ENCODE data around the gene DCHS1.

The DCHS1 gene

DNA sequence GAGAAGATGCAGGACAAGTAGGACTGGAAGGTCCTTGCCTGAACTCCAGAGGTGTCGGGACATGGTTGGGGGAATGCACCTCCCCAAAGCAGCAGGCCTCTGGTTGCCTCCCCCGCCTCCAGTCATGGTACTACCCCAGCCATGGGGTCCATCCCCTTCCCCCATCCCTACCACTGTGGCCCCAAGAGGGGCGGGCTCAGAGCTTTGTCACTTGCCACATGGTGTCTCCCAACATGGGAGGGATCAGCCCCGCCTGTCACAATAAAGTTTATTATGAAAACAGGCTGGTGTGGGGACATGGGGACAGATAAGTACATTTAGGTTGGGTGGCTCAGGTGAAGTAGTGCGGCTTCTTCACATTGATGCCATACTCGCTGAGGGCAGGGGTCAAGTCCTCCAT, 45.0 kb downstream of the DCHS1 start:
- no peak for DNase-seq

DNA sequence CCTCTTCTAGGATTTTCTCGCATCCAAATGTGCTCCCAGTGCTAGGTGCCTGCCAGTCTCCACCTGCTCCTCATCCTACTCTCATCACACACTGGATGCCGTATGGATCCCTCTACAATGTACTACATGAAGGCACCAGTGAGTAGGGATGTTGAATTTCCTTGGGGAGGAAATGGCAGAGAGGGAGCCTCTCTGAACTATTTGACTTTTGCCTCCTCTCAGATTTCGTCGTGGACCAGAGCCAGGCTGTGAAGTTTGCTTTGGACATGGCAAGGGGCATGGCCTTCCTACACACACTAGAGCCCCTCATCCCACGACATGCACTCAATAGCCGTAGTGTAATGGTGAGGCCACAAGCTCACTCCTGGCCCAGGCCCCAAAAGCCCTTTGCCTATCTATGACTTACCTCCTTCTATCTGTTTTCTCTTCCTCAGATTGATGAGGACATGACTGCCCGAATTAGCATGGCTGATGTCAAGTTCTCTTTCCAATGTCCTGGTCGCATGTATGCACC, 46.0 kb downstream of the DCHS1 start:
- no peak for DNase-seq

DNA sequence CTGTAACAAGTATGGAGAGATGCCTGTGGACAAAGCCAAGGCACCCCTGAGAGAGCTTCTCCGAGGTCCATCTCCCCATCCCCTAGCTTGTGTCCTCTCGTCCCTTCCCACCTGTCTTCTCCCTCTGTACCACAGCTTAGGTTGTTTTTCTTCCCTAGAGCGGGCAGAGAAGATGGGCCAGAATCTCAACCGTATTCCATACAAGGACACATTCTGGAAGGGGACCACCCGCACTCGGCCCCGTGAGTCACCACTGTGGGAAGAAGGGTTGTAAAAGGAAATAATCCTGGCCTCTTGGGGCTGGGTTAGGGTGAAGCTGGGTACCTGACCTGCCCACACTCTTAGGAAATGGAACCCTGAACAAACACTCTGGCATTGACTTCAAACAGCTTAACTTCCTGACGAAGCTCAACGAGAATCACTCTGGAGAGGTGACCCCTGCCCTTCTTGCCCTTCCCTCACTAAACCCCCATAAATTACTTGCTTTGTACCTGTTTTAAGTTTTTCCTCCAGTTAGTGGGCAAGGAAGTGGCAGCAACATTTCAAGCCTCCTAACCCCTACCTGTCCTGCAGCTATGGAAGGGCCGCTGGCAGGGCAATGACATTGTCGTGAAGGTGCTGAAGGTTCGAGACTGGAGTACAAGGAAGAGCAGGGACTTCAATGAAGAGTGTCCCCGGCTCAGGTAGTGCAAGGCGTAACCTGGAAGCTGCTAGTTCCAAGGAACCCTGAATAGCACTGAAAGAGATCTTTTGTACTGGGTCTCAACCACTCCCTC, 46.7 kb downstream of the DCHS1 start:
- DNase-seq = no peak

DNA sequence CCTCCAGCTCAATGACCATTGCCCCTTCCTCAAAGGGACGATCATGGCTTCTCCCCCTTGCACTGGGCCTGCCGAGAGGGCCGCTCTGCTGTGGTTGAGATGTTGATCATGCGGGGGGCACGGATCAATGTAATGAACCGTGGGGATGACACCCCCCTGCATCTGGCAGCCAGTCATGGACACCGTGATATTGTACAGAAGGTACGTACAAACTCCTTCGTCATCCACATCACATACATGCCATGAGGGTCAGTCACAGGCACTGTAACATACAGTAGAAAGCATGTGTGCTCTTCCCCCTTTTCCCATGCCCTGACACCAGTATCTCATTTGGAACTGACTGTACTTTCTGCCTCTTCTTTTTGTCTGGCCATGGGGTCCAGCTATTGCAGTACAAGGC, 47.6 kb downstream of the DCHS1 start:
- DNase-seq = no peak

DNA sequence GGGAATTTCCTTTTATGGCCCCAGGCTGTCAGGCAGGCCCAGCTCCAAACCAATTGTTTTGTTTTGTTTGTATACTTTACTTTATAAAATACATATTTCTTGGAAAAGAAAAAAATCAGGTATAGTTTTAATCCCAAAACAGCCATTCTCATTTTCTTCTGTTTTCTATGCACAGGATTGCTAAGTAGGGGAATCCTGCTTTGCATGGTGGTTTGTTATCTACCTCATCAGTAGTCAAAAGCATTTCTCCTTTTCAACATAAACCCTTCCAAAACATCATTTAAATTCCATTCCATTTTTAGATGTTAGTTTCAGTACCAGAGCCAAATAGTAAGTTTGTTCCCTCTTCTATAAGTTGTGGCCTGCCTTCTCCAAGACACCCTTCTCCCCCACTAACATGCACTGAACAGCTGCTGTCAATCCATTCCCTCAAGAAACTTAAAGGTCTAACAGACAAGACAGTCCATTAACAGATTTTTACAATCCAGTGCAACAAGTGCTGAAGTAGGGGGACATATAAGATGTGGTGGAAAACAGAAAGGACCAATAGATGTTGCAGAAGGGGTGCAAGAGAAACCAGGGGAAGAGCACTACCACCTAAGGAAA, 48.3 kb downstream of the DCHS1 start:
- no peak for DNase-seq

DNA sequence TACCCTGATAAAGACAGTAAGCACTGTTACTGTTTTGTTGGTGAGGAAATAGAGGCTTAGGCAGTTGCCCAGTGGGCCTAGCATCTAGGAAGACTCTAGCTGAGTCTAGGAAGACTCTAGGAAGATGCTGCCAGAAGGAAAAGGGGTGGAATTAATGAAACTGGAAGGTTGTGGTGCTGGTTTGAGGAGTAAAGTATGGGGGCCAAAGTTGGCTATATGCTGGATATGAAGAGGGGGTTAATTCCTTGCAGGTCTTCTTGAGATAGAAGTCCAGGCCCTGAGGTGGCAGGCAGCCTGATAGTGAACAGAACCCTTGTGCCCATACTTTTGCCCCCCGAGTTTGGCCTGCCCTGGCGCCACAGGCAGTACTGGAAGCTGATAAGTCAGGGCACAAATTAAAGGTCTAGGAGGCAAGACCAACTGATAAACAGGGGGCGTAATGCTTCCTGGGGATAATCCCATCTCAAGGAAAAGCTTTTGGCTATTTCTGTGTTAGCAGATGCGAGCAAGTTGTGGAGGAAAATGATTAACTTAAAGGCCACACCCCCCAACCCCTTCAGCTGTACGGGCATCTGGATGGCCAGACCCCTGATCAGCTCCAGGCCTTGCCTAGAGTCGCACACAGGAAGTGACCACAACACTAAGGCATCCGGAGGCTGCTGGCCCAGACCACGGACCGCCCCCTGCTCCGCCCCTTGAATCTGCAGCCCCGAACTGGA, 49.0 kb downstream of the DCHS1 start:
- DNase-seq = peak; percentile 59

DNA sequence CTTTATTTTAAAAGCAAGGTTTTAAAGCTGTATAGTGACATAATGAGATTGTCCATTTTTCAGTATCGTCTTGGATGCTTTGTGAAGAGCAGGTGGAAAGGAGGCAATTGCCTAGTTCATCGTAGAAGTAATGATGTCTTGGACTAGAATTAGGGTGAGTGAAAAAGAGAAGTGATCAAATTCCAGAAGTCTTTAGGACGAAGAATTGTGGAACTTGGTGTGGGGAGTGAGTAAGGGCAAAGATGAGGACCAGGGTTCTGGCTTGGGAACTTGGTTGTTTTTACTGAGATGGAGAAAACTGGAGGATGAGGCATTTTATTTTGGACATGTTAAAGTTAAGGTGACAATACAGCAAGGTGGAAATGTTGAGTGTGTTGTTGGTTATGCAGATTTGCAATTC, 50.8 kb downstream of the DCHS1 start:
- no peak for DNase-seq

DNA sequence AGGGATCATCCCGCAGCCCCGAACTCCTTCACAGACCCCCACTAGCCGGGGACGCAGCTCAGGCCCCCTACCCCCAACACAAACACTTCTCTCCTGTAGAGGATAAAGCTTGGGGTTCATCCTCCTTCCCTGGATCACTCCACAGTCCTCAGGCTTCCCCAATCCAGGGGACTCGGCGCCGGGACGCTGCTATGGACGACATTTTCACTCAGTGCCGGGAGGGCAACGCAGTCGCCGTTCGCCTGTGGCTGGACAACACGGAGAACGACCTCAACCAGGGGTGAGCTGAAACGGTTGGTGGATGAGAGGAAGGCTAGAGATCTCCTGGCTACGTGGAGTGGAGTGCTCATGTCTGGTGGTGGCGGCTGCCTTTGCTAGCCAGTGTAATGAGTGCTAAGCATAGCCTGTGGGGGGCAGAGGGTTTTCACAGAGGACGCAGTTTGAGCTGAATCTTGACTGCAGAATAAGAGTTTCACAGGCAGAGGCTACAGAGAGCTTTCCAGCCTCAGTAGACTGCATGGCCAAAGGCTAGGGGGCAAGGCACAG, 51.5 kb downstream of the DCHS1 start:
- peak; percentile 71 for DNase-seq

DNA sequence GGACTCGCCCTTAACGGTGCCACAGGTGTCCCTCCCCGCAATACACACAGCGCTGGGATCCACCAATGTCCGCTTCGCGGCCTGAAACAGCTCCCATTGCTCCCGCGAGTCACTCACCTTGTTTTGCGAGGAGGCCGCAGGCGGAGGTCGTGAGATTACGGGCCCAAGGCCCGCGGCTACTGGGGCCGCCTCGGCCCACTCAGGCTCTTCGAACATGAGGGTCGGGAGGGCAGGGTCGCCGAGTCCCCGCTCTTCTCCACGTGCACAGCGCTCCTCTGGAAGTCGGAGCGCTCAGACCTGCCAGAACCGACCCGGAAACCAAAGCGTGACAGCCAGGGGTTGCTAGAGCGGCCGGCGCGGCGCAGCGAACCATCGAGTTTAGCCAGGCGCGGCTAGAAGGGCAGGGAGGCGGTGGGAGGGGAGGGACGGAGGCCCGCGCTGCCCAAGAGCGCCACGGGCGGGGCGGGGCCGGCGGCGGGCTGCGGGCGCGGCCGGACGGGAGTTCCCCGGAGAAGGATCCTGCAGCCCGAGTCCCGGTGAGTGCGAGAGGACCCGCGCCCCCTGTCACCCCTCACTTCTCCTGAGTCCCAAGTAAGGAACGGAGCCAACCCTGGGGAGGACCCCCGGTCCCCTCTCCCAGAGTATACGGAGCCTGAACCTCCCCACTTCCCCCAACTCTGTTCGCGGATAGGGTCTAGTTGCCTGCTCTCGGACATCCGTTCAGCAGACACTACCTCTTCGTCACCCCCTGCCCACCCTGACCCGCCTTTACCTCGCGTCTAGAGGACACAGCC, 52.1 kb downstream of the DCHS1 start, which contains the start of the genes ILK and RRP8:
TSS of gene ILK (plus strand) at position 488 of the 794 bp plus-strand sequence. CDS start 498 bp downstream, outside the sequence.
TSS of gene RRP8 (minus strand) at position 330 of the 794 bp plus-strand sequence. CDS start at position 216, 114 bp downstream.
- peak; percentile 89 for DNase-seq

DNA sequence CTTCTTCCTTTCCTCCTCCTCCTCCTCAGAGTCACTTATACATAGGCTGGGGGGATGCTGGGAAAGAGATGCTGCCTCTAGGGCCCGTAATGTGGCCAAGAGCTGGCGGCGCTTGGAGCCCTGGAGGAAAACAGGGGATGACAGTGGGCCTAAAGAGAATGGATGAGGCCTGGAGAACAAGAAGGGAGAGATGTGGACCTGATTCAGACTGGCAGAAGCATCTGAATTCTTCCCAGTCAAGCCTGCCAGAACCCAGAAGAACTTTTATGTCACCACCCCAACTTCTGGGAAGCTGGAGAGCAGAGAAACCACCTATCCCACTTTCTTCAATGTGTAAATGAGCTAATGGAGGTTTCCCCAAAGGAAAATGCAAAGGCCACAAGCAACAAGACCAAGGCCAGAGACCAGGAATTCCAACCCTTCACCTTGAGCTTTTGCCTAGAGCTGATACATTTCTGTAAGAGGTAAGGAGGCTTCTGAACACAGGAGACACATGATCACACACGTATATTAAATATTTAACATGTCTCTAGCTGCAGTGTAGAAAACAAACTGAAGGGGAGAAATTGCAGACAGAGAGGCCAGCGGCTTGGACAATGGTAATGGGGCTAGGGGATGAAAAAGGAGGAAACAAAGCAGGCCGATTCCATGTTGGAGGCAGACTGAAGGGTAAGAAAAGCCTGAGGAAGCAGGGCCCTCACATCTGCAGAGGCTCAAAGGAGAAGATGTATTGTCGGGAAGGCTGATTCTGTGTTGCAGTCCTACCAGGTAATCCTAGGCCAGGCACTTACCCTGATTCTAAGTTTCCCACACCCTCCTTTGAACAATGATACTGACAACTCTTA, 53.3 kb downstream of the DCHS1 start:
- no peak for DNase-seq

DNA sequence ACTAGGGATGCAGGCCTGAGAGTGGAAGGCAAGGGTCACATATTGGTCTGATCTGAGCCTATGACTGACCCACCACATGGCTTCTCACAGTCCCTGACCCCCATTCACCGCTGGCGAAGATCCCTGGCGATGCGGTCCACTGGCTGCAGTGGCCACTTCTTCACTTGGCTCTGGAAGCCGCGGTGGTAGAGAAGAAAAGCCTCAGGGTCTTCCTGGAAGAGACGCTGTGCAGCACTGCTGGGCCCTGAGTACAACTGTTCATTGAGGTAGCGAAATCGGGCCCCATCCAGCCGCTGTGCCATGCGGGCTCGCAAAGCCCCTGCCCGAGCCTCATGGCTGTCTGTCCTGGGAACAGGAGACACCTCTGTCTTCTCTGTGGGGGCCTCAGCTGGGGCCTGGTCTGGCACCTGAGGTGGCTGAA, 54.6 kb downstream of the DCHS1 start:
- no peak for DNase-seq

DNA sequence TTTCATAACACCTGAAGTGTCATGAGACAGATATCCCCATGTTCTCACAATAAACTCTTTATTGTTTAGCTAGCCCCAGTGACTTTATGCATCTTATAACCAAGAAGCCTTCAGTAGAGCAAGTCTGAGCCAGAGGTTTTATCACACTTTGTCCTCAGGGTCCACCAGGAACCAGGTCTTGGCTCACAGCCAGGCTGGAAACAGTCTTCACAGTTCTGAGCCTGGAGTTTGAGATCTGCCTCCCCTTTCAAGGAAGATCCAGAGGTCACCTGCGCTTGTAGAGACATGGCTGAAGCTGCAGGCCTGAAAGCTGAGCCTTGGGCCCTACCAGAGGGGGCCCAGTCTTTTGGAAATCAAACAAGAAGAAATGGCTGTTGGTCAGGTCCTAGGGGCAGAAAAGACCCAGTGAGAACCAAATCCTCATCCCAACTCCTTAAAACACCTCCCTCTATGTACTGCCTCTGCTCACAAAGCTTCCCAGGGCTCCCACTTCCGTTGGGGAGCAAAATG, 55.7 kb downstream of the DCHS1 start:
- no peak for DNase-seq

DNA sequence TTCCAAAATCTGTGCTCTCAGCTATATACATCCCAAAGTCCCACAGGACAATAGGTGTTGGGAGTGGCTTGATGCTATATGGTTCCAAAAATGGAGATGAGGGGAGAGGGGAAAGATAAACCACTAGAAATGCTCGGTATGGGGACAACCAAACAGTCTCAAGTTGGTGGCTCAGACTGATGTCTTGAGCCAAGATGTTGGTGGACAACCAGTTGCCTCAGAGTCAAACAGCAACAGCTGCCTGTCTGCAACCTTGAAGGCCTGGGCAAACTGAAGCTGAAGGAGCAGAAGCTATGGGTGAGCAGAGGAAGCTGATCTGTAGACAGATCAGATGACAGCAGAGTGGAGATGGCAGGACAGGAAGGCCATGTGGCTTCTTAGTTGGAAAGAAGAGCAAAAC, 56.2 kb downstream of the DCHS1 start:
- DNase-seq = no peak

DNA sequence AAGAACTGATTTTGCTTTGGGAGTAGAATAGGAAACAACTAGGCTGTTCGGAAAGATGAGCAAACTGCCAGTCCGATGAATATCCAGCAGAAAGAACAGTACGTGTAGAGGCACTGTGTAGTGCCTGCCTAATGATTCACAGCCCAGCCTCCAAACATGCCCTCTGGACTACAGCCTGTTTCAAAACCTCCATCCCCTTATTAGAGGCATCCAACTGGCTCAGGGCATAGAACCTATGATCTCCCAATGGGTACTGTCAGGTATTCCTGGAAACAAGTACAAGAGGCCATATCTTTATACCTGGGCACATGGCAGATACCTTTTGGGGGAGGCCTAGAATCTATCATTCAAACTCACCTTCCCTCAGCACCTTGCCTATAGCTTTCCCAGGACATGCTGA, 57.1 kb downstream of the DCHS1 start:
- no peak for DNase-seq

DNA sequence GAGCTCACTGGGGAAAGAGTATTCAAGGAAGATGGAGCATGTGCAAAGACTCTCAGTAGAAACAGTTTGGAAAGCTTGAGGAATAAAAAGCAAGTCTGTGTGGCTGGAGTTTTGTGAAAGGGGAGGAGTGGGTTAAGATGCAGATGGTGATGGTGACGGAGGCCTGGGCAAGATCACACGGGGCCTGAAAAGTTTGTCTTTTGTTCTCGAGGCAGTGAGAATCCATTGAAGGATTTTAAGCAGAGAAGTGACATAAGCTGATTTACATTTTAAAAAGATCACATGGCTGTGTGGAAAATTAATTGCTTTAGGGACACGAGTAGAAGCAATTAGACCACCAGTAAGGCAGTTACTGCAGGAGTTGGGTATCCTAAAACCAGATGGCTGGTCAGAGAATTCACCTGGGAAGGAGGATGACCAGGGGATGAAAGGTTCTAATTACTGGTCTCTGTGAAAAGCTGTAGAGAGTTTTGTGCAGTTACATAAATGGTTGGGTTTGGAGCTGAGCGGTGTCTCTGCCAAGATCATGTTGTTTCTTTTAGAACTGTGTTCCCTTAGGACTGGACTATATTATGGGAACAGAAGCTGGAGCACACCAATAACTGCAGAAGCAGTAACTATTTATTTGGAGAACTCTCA, 59.3 kb downstream of the DCHS1 start:
- DNase-seq = no peak

DNA sequence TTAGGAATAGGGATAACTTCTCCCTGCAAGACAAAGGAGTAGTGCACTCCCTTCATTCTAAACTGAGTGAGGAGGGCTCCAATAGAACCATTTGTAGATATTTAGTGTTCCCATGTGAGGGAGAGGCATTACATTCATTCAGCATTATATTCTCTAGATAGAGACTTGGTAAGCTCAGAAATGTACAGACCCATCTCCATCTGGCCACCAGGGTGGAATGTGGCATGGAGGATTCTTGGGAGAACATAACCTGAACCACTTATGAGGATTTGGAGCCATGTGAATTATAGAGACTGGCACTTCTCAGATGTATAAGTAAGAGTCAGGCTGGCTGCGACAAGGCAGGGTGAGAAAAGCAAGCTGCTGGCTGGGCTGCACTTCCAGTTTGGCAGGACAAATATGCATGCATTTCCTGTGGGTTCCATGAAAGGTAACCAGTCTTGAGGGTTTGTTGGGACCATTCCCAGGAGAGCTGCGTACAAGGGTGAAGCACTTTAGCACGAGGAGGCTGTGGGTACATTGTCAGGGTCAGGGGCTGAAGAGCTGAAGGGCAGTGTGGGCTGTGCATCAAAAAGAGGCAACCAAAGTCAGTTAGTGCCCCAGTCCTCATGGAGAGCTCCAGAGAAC, 61.4 kb downstream of the DCHS1 start:
- no peak for DNase-seq

DNA sequence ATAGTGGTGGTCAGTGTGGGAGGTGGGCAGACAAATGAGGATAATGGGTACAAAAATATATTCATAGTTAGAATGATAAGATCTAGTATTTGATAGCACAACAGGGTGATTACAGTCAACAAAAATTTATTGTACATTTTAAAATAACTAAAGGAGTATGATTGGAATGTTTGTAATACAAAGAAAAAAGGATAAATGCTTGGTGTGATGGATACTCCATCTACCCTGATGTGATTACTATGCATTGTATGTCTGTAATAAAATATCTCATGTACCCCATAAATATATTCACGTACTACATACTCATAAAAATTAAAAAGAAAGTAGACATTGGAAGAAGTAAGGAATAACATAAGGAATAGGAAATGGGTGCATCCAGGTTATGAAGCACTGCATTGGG, 67.6 kb downstream of the DCHS1 start:
- DNase-seq = no peak

DNA sequence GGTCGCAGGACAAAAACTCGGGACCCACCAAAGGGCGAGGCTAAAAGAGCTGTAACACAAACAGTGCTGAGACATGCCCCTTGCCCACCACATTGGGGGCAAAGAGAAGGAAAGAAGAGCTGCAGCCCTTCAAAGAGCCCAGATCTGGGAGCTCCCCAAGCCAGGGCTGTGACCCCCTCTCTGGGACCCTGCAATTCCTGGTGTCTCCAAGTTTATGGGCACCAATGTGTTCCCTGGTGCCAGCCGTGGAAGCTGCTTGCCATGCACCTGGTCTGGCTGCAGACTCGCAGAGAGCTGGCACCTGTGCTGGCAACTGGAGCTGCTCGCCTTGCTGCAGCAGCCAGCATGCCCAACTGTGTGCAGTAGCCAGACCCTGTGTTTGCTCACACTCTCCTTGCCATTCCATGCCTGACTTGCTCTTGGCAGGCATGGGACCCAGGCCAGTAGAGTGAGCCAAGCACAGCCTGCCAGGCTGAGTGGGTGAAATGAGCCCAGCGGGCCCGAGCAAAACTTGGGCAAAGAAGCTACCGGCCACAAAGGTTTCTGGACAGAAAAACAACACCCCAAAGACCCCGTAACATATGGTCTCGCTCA, 68.2 kb downstream of the DCHS1 start:
- no peak for DNase-seq

DNA sequence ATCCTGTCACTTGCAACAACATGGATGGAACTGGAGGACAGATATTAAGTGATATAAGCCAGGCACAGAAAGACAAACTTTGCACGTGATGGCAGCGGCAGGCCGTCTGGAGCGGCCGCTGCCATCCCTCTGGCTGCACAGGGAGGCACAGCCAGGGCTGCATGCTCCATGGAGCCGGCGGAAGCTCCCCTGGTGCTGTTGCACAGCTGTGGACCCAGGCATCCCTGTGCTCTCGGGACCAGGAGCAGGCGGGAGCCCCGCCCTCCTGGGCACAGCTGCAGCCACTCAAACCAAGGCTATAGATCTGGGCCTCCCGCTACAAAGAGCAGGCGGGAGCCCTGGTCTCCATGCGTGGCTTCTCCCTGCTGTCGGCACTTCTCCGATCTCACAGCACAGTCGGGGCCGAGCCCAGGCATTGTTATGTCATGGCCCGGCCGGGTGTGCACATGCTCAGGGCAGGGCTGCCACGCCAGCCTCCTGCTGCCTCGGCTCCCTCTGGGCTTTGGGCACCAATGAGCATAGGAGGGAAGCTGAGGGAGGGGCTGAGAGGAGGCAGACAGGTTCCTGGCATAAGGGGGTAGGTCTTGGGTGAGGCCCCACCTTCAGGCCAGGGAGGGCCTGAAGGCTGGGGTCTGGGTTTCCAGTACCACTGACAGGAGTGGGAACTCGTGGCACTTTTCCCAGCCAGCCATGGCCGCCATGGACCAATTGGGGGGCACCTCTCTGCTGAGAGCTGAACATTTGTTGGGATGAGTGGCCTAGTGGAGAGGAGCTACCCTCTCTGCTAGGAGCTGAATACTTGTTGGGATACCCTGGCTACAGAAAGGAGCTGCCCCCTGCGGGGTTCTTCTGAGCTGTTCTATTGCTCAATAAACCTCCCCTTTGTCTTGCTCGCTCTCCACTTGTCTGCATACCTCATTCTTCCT, 68.9 kb downstream of the DCHS1 start:
- DNase-seq = no peak
